GM10248 (cell line): ENCODE measurements around the gene NECTIN4.

Experiments used
- CTCF ChIA-PET: fragments of 300-600 bp; sonication (Branson Sonifier 250); formaldehyde crosslinking; extraction: SDS; loops from one replicate; lab custom pipeline; 2021; ENCODE audit warnings: antibody characterized with exemption; lab: Yijun Ruan, JAX
- POLR2A ChIA-PET: fragments of 350-650 bp; sonication (Branson Sonifier 250); formaldehyde crosslinking; extraction: SDS; loops from one replicate; lab custom pipeline; 2020; ENCODE audit warnings: antibody characterized with exemption; lab: Yijun Ruan, JAX
- DNase-seq: peaks from one replicate; pipeline ENCODE4 v3.0.0; 2012; ENCODE audit errors: extremely low spot score
- CTCF ChIP-seq: IDR thresholded peaks from 2 replicates; pipeline ENCODE4 v1.5.1; 2012; ENCODE audit warnings: mild to moderate bottlenecking, low read depth; ENCODE audit errors: extremely low read depth, missing control alignments, control extremely low read depth

NECTIN4 gene

DNA sequence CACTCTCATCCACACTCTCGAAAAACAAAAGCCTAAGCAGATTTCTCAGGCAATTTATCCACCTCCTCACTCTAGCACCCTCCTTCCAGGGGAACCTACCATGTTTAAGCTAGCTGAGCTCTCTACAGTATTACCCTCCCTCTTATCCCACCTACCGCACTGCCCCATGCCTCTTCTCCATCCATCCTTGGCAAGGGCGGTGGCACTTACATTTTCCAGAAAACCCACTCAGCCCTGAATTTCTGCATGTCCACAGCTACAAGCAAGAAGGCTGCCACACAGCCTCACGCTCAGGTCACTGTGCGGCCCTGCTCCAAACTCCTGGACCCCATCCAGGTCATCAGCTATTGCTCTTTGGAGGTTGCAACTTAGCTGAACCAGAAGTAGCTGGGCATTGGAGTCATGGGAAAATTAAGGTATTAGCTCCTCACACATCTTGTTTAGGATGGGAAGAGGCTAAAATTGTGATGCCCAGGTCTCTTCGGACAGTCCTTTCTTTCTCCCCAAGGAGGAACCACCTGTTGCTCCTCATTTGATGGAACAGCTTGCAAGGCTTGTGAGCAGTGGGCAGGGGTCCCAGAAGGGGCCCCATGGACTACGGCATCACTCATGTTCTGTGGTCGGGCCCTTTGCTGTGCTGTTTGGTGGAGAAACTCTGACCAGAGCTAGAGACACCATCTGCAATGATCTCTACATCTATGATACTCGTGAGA is 9.9 kb upstream of the NECTIN4 start:
- ChIA-PET CTCF (interaction anchor here (1.0 to 8.2 kb wide), 16 partner anchors 9 to 101 kb away, joined by 3 to 137 read pairs (median 7); partner anchors contain the start of genes ARHGAP30, DEDD, NIT1 and PFDN2), POLR2A (interaction anchor here (1.0 kb wide), 1 partner anchor 67 kb away, joined by 3 read pairs; the partner anchor contains the start of gene PPOX)
- TF ChIP-seq CTCF, result no peak
- no peak for DNase-seq

GRCh38 chr1:161098210-161099068 is 9.1 kb upstream of the NECTIN4 start, which contains the start of gene KLHDC9:
Gene KLHDC9, plus strand, starts transcription at chr1:161098361. Its CDS starts 175 bp downstream, at chr1:161098536.
- ChIA-PET POLR2A (interaction anchor here (0.6 to 1.1 kb wide), 3 partner anchors 10 to 60 kb away, joined by 3 read pairs; partner anchors contain the start of genes DEDD and TSTD1), CTCF (interaction anchor here (0.6 to 8.2 kb wide), 25 partner anchors 7 to 114 kb away, joined by 3 to 137 read pairs (median 5); partner anchors contain the start of genes ARHGAP30, DEDD, NECTIN4 and NIT1)
- TF ChIP-seq CTCF, result peak; percentile 16
- DNase-seq, result peak; percentile 95

GRCh38 chr1:161096530-161096929 is 7.2 kb upstream of the NECTIN4 start:
- TF ChIP-seq CTCF, result no peak
- POLR2A ChIA-PET, result interaction anchor here (0.9 kb wide), 1 partner anchor 27 kb away, joined by 4 read pairs; the partner anchor contains the start of gene ARHGAP30
- CTCF ChIA-PET, result interaction anchor here (0.9 to 8.2 kb wide), 20 partner anchors 7 to 151 kb away, joined by 3 to 137 read pairs (median 5); partner anchors contain the start of genes ARHGAP30, F11R, NECTIN4 and NIT1
- no peak for DNase-seq

DNA sequence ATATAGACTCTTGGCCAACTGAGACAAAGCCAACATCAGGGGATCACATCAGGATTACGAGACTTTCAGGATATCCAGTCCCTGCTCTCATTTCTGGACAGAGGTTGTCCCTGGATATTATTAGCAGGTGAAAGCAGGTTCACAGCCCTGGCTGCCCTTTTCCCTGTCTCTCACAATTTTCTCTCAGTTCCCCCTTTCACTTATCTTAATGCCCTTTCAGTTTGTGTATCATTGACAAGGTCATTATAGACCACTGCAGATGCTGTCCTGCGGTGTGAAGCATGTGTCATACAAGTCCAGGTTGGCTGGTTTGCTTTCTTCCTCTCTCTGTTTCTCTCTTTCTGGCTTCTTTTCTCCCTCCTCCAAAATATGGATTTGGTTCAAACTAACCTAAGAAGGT is 6.7 kb upstream of the NECTIN4 start:
- DNase-seq, result peak; percentile 71
- ChIA-PET CTCF (interaction anchor here (0.9 to 8.2 kb wide), 13 partner anchors 9 to 98 kb away, joined by 3 to 137 read pairs (median 5); partner anchors contain the start of genes ARHGAP30, TSTD1 and USF1), POLR2A (interaction anchor here (0.9 kb wide), 1 partner anchor 27 kb away, joined by 4 read pairs; the partner anchor contains the start of gene ARHGAP30)
- no peak for TF ChIP-seq CTCF

DNA sequence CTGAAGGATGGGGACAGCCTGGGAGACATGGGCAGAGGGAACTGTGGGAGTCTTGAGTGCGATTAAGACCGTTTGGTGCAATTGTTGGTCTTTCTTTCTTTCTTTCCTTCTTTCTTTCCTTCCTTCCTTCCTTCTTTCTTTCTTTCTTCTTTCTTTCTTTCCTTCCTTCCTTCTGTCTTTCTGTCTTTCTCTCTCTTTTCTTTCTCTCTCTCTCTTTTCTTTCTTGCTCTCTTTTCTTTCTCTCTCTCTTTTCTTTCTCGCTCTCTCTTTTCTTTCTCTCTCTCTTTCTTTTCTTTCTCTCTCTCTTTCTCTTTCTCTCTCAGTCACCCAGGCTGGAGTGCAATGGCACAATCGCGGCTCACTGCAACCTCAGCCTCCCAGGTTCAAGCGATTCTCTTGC is 5.9 kb upstream of the NECTIN4 start:
- TF ChIP-seq CTCF, result no peak
- no peak for DNase-seq
- ChIA-PET POLR2A (no interaction called here), CTCF (interaction anchor here (1.1 to 8.2 kb wide), 4 partner anchors 12 to 97 kb away, joined by 4 to 137 read pairs (median 62); partner anchors contain the start of genes ARHGAP30 and USF1)
